PC-3 (cell line): ENCODE data around the gene VPS13A. TPM values are rescaled to one million over a fixed set of nuclear protein-coding genes. Genes with fewer than 3 reads are reported as not detected.

ENCODE experiments used
- ATAC-seq: fragments of 200-7000 bp; cut with Tn5 transposase; 2 replicates; pipeline ENCODE4 v1.9.1; 2020; ENCODE audit warnings: mild to moderate bottlenecking, moderate library complexity
- BruUV-seq: library from RNA; stranded (reverse); fragments of 400-500 nt; replicated peaks from 2 replicates; lab custom pipeline; 2021; lab: Mats Ljungman, UMichigan
- CTCF ChIA-PET: fragments of 300-600 bp; sonication (Branson Sonifier 250); formaldehyde crosslinking; loops from one replicate; lab custom pipeline; 2022; ENCODE audit warnings: antibody characterized with exemption; lab: Charles Lee
- POLR2A ChIA-PET: fragments of 300-600 bp; sonication (Branson Sonifier 250); formaldehyde crosslinking; loops from one replicate; lab custom pipeline; 2022; ENCODE audit warnings: antibody characterized with exemption; ENCODE audit not compliant: unreplicated experiment; lab: Charles Lee
- DNase-seq: peaks from one replicate; pipeline ENCODE4 v3.0.0-alpha.2; 2015
- H2AFZ ChIP-seq: fragments of 300-600 bp; sonication (generic); 2 replicates; pipeline ENCODE4 v1.6.0; 2016; ENCODE audit warnings: antibody characterized with exemption, low read length
- H3F3A ChIP-seq: fragments of 300-600 bp; sonication (generic); one replicate; pipeline ENCODE4 v1.6.0; 2017; ENCODE audit warnings: antibody characterized with exemption, low read length, control low read depth, mild to moderate bottlenecking; ENCODE audit not compliant: unreplicated experiment
- H3K27ac ChIP-seq: fragments of 300-600 bp; sonication (generic); 2 replicates; pipeline ENCODE4 v1.5.1; 2016; ENCODE audit warnings: mild to moderate bottlenecking, low read length
- H3K27me3 ChIP-seq: fragments of 300-600 bp; sonication (generic); 2 replicates; pipeline ENCODE4 v1.6.1; 2016; ENCODE audit warnings: low read length, mixed read lengths
- H3K36me3 ChIP-seq: fragments of 300-600 bp; sonication (generic); 2 replicates; pipeline ENCODE4 v1.6.1; 2016; ENCODE audit warnings: low read depth, mixed run types, low read length, mixed read lengths
- H3K4me1 ChIP-seq: fragments of 300-600 bp; sonication (generic); 2 replicates; pipeline ENCODE4 v1.5.1; 2016; ENCODE audit warnings: low read length; ENCODE audit not compliant: insufficient read depth
- H3K4me2 ChIP-seq: fragments of 300-600 bp; sonication (generic); 2 replicates; pipeline ENCODE4 v1.6.0; 2016; ENCODE audit warnings: low read length
- H3K4me3 ChIP-seq: fragments of 300-600 bp; sonication (generic); 2 replicates; pipeline ENCODE4 v1.5.1; 2016; ENCODE audit warnings: mild to moderate bottlenecking, low read length, mixed read lengths
- H3K79me2 ChIP-seq: fragments of 300-600 bp; sonication (generic); 2 replicates; pipeline ENCODE4 v1.6.1; 2017; ENCODE audit warnings: low read length, mixed read lengths
- H3K9ac ChIP-seq: fragments of 300-600 bp; sonication (generic); 2 replicates; pipeline ENCODE4 v1.6.0; 2016; ENCODE audit warnings: mild to moderate bottlenecking, low read length
- H3K9me2 ChIP-seq: fragments of 300-600 bp; sonication (generic); replicated peaks from 2 replicates; pipeline ENCODE4 v1.6.1; 2016; ENCODE audit warnings: mixed run types, low read length, mixed read lengths
- H3K9me3 ChIP-seq: fragments of 300-600 bp; sonication (generic); 2 replicates; pipeline ENCODE4 v1.6.1; 2016; ENCODE audit warnings: low read length, mixed read lengths
- H4K20me1 ChIP-seq: fragments of 300-600 bp; sonication (generic); 2 replicates; pipeline ENCODE4 v1.6.1; 2016; ENCODE audit warnings: low read length, mixed read lengths
- EZH2 ChIP-seq: fragments of 300-600 bp; sonication (generic); IDR thresholded peaks from one replicate; pipeline ENCODE4 v1.6.1; 2017; ENCODE audit warnings: antibody characterized with exemption, mild to moderate bottlenecking, low read length; ENCODE audit not compliant: unreplicated experiment
- EZH2phosphoT487 ChIP-seq: fragments of 300-600 bp; sonication (generic); IDR thresholded peaks from 2 replicates; pipeline ENCODE4 v1.6.1; 2018; ENCODE audit warnings: mild to moderate bottlenecking, antibody characterized with exemption, low read length, borderline replicate concordance
- intact Hi-C: fragments of 100-400 bp; cut with micrococcal nuclease; formaldehyde crosslinking; loops from 2 replicates; pipeline ENCODE4 v1.9.0; 2023
- total RNA-seq: library from RNA; depleted of rRNA; stranded (reverse); fragments of >200 nt; gene quantifications from 2 replicates; pipeline ENCODE4 v1.2.3, GENCODE V29; 2014; rRNA removed
- TF ChIP-seq, protein P1 (sequence below): fragments of 300-600 bp; sonication (generic); conservative IDR thresholded peaks from 2 replicates; pipeline ENCODE4 v1.5.1; 2017; ENCODE audit warnings: antibody characterized with exemption, low read depth, mild to moderate bottlenecking, low read length

VPS13A gene
- total RNA-seq, 1 experiment from 2014 or later: 17.5 TPM

DNA sequence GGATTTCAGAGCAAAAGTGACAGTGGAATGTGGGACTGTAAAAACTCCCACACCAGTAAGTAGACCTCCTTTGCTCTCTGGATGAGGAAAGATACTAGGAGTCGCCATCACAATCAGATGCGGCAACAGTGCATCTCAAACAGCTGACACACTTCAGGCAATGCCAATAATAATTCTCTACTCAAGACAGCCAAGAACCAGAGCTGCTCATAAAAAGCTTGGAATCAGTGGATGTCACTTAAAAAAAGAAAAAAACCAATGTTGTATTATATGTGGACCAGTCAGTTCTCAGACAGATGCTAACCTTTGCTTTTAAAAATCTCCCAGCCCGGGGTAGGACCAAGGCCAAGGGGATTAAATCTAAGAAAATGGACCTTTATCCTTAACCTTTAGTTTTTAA lies 285.8 kb downstream of the VPS13A start:
- no peak overlapping the region for H3K27ac ChIP-seq
- DNase-seq (no peak), ATAC-seq (no peak)
- CTCF ChIA-PET: no interaction called here
- no peaks in the 10 kb centered on the region for H3K9me3 ChIP-seq
- TF ChIP-seq EZH2phosphoT487 (no peak), EZH2 (no peak)
- TF ChIP-seq, protein P1, sequence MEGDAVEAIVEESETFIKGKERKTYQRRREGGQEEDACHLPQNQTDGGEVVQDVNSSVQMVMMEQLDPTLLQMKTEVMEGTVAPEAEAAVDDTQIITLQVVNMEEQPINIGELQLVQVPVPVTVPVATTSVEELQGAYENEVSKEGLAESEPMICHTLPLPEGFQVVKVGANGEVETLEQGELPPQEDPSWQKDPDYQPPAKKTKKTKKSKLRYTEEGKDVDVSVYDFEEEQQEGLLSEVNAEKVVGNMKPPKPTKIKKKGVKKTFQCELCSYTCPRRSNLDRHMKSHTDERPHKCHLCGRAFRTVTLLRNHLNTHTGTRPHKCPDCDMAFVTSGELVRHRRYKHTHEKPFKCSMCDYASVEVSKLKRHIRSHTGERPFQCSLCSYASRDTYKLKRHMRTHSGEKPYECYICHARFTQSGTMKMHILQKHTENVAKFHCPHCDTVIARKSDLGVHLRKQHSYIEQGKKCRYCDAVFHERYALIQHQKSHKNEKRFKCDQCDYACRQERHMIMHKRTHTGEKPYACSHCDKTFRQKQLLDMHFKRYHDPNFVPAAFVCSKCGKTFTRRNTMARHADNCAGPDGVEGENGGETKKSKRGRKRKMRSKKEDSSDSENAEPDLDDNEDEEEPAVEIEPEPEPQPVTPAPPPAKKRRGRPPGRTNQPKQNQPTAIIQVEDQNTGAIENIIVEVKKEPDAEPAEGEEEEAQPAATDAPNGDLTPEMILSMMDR: no peak
- no peaks in the 10 kb centered on the region for H3K79me2 ChIP-seq
- no peaks in the 10 kb centered on the region for H3K9me2 ChIP-seq
- POLR2A ChIA-PET: no interaction called here
- H3K4me1 ChIP-seq: peaks cover 13% of the 10 kb centered on the region
- no peaks in the 10 kb centered on the region for H4K20me1 ChIP-seq
- H3K27me3 ChIP-seq: no peaks in the 10 kb centered on the region
- no peak overlapping the region for H3K4me2 ChIP-seq
- H2AFZ ChIP-seq: no peak overlapping the region
- intact Hi-C loops: no loop called here
- no peaks in the 10 kb centered on the region for H3K36me3 ChIP-seq
- no TSS peak for BruUV-seq
- no peaks in the 10 kb centered on the region for H3F3A ChIP-seq
- H3K9ac ChIP-seq: no peak overlapping the region
- H3K4me3 ChIP-seq: no peak overlapping the region

DNA sequence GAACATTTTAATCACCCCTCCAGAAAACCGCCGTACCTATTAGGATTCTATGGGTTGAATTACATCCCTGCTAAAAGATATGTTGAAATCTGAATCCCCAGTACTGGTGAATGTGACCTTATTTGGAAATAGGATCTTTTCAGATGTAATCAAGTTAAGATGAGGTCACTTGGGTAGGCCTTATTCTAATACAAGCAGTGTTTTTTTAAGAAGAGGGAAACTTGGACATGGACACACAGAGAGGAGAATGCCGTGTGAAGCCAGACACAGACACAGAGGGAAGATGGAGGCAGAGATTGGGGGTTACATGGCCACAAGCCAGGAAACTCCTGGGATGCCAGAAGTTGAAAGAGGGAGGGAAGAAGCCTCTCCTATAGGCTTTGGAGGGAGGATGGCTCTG lies 287.3 kb downstream of the VPS13A start:
- ATAC-seq (no peak), DNase-seq (no peak)
- Histone ChIP-seq H3K9me3 (no peaks in the 10 kb centered on the region), H3K4me3 (no peak overlapping the region), H2AFZ (no peak overlapping the region), H3K79me2 (no peaks in the 10 kb centered on the region), H3K9ac (no peak overlapping the region), H3F3A (no peaks in the 10 kb centered on the region), H3K36me3 (no peaks in the 10 kb centered on the region), H3K4me2 (no peak overlapping the region), H3K27me3 (no peaks in the 10 kb centered on the region), H4K20me1 (no peaks in the 10 kb centered on the region), H3K4me1 (peaks cover 13% of the 10 kb centered on the region), H3K9me2 (no peaks in the 10 kb centered on the region), H3K27ac (no peak overlapping the region)
- no peak for TF ChIP-seq EZH2
- POLR2A ChIA-PET: no interaction called here
- no TSS peak for BruUV-seq
- CTCF ChIA-PET: no interaction called here
- intact Hi-C loops: no loop called here

DNA sequence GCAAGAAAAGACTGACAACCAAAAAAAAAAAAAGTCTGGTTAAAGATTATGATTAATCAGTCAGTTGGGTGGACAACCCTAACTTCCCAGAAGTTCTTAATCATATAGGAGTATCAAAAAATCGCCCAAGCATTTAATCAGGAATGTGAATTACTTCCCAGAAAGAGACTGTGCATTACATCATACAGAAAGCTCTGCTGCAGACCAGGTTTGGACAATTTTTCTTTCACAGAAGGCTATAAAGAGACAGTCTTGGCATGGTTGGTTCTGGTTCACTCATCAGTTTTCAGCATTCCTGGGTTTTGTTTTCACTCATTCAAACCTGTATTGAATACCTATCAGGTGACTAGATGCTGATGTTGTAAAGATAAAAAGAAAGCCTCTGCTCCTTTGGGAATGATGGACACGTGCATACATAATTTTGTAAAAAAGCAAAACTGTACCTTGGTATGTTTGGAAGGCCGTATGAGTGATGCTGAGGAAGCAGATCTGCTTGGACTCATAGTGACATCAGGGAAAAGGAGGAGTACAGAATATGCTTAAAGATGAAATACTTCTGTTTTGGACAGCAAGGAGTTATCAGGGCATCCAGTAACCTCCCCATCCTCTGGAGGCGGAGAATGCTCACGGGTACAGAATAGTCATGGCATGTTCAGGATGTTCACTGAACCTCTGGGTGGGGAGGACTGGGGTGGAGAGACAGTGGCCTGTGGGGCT lies 292.3 kb downstream of the VPS13A start:
- H3F3A ChIP-seq: no peaks in the 10 kb centered on the region
- no peak overlapping the region for H2AFZ ChIP-seq
- H3K4me3 ChIP-seq: no peak overlapping the region
- H3K36me3 ChIP-seq: no peaks in the 10 kb centered on the region
- intact Hi-C loops: no loop called here
- TF ChIP-seq, protein P1: no peak
- TF ChIP-seq EZH2: no peak
- no peak for TF ChIP-seq EZH2phosphoT487
- H3K4me2 ChIP-seq: no peak overlapping the region
- no peak overlapping the region for H3K27ac ChIP-seq
- no peaks in the 10 kb centered on the region for H4K20me1 ChIP-seq
- H3K4me1 ChIP-seq: peaks cover 13% of the 10 kb centered on the region
- no peak overlapping the region for H3K9ac ChIP-seq
- H3K79me2 ChIP-seq: no peaks in the 10 kb centered on the region
- no TSS peak for BruUV-seq
- peak; percentile 15 for DNase-seq
- POLR2A ChIA-PET: no interaction called here
- ATAC-seq: no peak
- no peaks in the 10 kb centered on the region for H3K9me3 ChIP-seq
- H3K9me2 ChIP-seq: no peaks in the 10 kb centered on the region
- CTCF ChIA-PET: no interaction called here
- no peaks in the 10 kb centered on the region for H3K27me3 ChIP-seq

Other genes starting within 250 kb of the VPS13A start
- not detected in 2 replicates for gene FOXB2, start 157.9 kb upstream of the VPS13A start, total RNA-seq